GM10266 (cell line): Measurements from ENCODE around the gene WDR74.
"Not testable (repeated sequence)": the region's sequence is repeated elsewhere in the genome, so short reads cannot be mapped to it uniquely, and the experiment has no call there.

Experiments used
- DNase-seq: peaks from one replicate; pipeline ENCODE4 v3.0.0; 2012; ENCODE audit errors: extremely low spot score
- TF ChIP-seq, protein P1 (sequence below): IDR thresholded peaks from 2 replicates; pipeline ENCODE4 v1.5.1; 2012; ENCODE audit warnings: mild to moderate bottlenecking, low read depth; ENCODE audit not compliant: control insufficient read depth, insufficient read depth; ENCODE audit errors: missing control alignments

Gene WDR74

DNA sequence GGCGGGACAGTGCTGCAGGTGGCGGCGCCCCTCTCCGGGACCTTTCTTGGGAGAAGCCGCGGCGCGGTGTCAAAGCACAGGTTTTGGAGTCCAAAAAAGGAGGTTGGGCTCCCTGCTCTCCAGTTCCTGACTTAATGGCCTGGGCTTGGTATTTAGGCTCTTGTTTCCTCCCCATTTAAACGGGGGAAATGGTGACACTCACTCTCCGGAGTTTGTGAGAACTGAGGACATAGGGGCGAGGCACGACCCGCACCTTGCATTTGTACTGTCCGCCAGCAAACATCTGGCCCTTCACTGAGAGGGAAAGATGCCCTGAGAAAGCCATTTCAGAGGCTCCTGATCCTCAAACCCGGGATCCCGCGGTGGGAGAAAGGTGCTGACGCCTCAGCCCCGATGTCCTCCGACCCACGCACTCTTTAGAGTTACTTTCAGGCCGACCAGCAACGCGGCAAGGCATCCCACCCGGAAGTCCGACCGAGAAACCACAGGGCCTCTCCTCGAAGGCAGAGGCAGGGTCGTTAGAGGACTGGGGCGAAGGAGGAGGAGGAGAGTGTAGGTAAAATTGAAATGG, 2.9 kb upstream of the WDR74 start:
- DNase-seq, result peak; percentile 18
- TF ChIP-seq, protein P1, sequence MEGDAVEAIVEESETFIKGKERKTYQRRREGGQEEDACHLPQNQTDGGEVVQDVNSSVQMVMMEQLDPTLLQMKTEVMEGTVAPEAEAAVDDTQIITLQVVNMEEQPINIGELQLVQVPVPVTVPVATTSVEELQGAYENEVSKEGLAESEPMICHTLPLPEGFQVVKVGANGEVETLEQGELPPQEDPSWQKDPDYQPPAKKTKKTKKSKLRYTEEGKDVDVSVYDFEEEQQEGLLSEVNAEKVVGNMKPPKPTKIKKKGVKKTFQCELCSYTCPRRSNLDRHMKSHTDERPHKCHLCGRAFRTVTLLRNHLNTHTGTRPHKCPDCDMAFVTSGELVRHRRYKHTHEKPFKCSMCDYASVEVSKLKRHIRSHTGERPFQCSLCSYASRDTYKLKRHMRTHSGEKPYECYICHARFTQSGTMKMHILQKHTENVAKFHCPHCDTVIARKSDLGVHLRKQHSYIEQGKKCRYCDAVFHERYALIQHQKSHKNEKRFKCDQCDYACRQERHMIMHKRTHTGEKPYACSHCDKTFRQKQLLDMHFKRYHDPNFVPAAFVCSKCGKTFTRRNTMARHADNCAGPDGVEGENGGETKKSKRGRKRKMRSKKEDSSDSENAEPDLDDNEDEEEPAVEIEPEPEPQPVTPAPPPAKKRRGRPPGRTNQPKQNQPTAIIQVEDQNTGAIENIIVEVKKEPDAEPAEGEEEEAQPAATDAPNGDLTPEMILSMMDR, result no peak

- TF ChIP-seq, protein P1, result no peak
- DNase-seq, result peak; percentile 85
Observed at GRCh38 chr11:62841361-62842170, 2.2 kb upstream of the WDR74 start.

DNA sequence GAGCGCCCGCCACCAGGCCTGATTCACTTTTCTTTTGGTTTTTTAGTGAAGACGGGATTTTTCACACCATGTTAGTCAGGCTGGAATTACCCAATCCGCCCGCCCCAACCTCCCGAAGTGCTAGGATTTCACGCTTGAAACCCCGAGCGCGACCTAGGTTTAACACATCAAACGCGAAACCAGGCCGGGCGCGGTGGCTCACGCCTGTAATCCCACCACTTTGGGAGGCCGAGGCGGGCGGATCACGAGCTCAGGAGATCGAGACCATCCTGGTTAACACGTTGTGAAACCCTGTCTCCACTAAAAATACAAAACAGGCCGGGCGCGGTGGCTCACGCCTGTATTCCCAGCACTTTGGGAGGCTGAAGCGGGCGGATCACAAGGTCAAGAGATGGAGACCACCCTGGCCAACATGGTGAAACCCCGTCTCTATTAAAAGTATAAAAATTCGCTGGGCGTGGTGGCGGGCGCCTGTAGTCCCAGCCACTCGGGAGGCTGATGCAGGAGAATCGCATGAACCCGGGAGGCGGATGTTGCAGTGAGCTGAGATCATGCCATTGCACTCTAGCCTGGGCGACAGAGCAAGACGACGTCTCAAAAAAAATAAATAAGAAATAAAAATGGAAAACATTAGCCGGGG, 1.5 kb upstream of the WDR74 start:
- DNase-seq, result not testable (repeated sequence)

DNA sequence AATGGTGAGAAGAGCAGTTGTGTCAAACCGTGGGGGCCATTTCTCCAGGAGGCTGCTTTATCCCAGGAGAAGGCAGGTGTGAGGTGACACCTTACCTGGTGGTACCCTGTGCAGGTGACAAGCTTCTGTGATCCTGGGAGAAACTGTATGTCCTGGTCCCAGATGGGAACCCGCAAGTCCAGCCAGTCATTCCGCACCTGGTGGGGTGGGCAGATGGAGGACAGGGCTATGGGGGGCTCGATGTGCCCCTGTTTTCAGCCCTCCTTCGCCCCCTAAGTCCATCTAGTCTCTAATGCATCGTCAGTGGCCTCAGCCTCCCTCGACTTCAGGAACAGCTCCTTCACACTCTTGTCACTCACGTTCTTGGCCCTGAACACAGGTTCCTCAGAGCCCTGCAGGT, 4.1 kb downstream of the WDR74 start:
- DNase-seq, result no peak
- TF ChIP-seq, protein P1, result no peak

DNA sequence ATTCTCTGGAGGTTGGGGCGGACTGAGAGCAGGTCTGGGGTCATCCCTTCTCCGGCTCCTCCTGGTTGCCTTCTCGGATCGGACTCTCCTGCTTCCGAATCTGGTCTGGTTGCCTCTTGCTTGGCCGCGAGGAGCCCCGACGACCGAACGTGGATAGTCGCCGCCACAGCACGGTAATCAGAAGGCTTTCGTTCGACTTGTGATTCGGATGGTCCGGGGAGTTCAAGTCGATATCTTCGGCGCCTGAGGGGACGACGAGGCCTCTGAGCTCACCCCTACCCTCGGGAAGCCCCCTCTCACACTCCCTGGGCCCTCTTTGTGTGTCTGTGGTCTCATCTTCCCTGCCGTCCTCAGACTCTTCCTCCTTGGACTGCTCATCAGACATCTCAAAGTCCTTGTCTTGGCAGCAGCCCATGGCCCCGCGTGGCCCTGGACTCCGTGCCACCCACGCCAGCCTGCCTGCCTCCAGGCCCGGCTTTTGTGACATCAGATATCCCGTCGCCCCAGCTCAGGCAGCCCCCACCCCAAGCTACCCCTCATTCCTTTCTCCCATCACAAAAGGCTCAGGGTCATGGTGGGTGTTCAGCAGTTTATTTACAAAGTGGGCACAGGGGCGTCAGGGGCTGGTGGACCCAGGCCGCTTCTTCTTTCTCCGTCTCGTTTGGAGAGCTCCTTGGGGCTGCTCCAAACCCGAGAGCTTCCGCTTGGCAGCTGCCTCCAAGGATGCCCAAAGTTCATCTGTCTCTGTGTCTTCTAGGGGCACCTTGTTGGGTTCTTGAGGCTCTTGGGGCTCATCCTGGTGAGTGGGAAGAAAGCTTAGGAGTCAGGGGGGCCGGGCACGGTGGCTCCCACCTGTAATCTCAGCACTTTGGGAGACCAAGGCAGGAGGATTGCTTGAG, 6.8 kb downstream of the WDR74 start, which contains the start of gene TEX54:
TSS of gene TEX54 (minus strand) at position 506 of the 899 bp plus-strand sequence.
- TF ChIP-seq, protein P1, result no peak
- DNase-seq, result peak; percentile 24

- TF ChIP-seq, protein P1, result no peak
- peak; percentile 94 for DNase-seq
Observed at GRCh38 chr11:62831520-62832335, 7.7 kb downstream of the WDR74 start, which contains the start of gene STX5. Gene STX5 (minus strand): TSS chr11:62832051. CDS start chr11:62831243, 808 bp downstream.
